ENCODE measurements around the gene SLC30A3. TPM values are rescaled to one million over a fixed set of nuclear protein-coding genes. Genes with fewer than 3 reads are reported as not detected.

Gene SLC30A3
- total RNA-seq, 1 donor from 2014 or later = 5.5 TPM

GRCh38 chr2:27261241-27261925 is 1.5 kb downstream of the SLC30A3 start:
- no peak for DNase-seq (ENCODE audit: low spot score)

- no peak for DNase-seq (ENCODE audit: low spot score)
Observed at GRCh38 chr2:27258051-27258450, 4.8 kb downstream of the SLC30A3 start.

- no peak for DNase-seq (ENCODE audit: low spot score)
Observed at GRCh38 chr2:27256855-27257454, 5.9 kb downstream of the SLC30A3 start.

DNA sequence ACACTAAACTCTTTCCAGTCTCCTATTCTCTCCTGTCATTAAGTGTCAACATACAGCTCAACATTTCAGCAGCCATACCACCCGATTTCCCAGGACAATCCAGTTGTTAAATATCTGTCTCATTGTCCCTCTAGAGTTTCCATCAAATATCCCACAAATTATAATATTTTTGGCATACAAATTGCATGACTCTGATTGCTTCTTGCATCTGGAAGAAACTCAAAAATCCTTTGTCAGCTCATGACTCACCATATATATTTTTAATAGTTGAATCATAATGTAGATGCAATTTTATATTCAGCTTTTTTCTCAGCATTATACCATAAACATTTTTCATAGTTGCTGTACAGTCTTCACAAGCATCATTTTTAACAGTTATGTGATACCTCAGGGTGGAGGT is 7.2 kb downstream of the SLC30A3 start:
- DNase-seq (ENCODE audit: low spot score) = peak; percentile 25

DNA sequence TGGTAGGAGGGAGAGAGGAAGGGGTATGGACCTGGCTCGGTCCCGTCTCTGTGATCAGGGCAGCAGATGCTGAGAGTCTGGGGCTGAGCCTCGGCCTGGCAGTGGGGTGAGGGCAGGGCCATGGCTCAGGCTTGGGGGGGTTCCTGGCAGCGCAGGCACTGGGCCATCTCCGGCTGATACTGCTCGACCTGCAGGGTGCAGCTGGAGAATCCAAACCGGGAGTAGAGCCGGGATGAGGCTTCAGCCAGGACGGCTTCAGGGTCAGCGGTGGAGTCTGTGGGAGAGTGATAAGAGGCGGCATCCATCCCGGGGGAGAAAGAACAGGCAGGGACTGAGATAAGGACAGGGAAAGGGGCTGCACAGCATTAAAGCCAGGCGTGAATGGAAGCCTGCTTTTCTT is 7.7 kb downstream of the SLC30A3 start:
- DNase-seq (ENCODE audit: low spot score) = peak; percentile 26

DNA sequence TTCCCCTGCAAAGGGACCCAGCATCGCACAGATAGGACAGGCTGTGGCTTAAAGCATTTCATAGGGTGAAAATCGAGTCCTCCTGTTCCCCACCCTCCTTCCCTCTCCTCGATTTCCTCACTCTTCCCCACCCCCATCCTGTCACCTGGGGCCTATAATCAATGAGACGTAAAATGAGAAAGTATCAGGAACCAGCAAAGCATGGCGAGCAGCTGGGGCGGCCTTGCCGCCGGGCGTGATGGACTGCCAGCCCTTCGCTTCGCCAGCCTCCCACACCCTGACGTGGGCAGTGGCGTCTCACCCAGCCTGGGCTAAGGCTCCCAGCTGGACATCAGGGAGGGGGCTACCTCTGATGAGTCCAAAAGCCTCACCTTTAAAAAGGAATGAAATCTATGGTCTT is 11.1 kb downstream of the SLC30A3 start:
- no peak for DNase-seq (ENCODE audit: low spot score)

- DNase-seq (ENCODE audit: low spot score) = no peak
Observed at GRCh38 chr2:27250652-27251379, 12.0 kb downstream of the SLC30A3 start.

- DNase-seq (ENCODE audit: low spot score) = peak; percentile 31
Observed at GRCh38 chr2:27249891-27250651, 12.8 kb downstream of the SLC30A3 start.

DNA sequence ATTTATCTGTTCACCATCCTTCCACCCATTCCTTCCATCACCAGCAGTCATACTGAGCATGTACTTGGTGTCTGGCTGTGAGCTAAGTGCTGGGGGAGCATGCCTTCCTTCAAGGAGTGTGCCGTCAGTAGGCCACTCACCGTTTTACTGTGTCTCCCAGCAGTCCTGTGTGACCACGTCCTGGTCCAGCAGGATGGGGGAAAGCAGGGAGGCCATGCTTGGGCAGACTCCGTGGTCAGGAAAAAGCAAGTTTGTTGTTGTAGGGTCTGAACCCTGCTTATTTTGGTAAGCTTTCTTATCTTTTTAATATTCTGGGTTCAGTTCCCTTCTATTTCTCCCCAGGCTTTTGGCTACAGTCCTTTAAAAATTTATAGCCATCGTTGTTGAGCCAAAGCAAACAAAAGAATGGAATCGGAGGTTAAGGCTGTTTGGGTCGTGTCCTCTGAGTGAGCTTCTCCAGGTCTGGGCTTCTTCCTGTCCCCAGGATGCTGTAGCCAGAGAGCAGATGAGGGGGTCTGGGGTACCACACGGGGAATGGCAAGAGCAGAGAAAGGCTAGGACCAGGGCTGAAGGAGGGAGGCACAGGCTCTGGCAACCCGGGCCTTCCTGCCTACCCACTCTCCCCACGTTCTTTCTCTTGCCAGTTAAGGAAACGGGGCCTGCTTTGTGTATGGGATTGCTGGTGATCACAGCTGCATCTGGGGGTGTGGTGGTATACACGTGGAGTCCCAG is 13.5 kb downstream of the SLC30A3 start:
- no peak for DNase-seq (ENCODE audit: low spot score)

DNA sequence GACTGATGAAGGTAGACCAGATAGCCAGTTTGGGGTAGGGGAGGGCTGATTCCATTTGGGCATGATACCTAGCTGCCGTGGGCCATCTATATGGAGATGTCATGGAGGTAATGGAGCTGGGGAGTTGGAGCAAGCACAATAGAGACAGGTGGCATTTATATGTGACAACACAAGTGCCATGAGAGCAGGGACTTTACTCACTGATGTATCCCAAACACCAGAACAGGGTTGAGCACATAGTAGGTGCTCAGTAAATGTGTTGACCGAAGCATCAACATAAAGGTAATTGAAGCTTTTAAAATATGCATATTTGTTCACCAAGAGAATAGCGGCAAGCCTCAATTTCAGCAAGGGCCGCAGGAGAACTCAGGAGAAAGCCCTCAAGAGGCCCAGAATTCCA is 15.0 kb downstream of the SLC30A3 start:
- DNase-seq (ENCODE audit: low spot score) = no peak

GRCh38 chr2:27245626-27246025 is 17.2 kb downstream of the SLC30A3 start:
- DNase-seq (ENCODE audit: low spot score) = no peak

GRCh38 chr2:27245116-27245515 is 17.7 kb downstream of the SLC30A3 start:
- DNase-seq (ENCODE audit: low spot score) = no peak

GRCh38 chr2:27243391-27244130 is 19.3 kb downstream of the SLC30A3 start:
- DNase-seq (ENCODE audit: low spot score) = no peak

- no peak for DNase-seq (ENCODE audit: low spot score)
Observed at GRCh38 chr2:27242614-27242951, 20.3 kb downstream of the SLC30A3 start.

DNA sequence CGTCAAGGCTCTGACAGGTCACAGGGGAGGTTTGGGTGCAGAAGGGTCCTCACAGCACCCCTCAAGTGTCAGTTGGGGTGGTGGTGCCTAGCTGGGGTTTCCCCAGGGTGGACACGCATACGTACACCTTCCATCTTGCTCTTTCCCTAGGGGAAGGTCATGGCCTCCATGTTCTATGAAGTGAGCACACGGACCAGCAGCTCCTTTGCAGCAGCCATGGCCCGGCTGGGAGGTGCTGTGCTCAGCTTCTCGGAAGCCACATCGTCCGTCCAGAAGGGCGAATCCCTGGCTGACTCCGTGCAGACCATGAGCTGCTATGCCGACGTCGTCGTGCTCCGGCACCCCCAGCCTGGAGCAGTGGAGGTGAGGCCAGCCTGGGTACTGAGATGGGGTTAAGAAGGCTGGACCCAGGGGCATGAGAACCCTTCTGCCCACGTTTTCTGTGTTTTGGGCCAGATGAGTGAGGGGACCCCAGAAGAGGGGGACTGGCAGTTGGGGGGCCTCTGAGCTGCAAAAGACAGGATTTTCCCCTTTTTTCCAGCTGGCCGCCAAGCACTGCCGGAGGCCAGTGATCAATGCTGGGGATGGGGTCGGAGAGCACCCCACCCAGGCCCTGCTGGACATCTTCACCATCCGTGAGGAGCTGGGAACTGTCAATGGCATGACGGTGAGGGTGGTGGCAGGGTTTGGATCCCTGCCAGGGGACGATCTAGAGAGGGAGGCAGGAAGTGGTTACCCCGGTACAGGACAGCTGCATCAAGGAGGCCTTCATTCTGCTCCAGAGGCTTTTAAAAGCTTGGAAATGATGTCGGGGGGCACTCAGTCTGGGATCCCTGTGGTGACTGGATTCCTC is 20.9 kb downstream of the SLC30A3 start:
- DNase-seq (ENCODE audit: low spot score) = no peak

DNA sequence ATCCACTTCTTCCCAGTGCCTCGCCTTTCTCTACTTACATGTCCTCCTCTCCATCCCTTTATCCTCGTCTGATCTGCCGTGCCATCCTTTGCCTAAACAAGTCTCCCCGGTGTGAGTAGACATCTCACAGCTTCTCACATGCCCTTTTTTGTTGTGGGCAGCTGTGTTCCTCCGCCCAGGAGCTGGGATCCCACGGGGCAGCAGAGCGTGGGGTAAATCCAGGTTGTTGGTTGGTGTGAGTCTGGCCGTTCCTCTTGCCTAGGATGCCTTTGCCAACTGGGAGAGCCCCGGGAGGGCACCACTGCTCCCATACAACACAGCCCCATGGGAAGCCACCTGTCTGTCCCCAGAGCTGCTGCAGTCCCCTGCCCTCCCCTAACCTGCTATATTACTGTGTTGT is 22.4 kb downstream of the SLC30A3 start:
- DNase-seq (ENCODE audit: low spot score) = no peak

GRCh38 chr2:27238976-27239375 is 23.9 kb downstream of the SLC30A3 start:
- DNase-seq (ENCODE audit: low spot score) = no peak

DNA sequence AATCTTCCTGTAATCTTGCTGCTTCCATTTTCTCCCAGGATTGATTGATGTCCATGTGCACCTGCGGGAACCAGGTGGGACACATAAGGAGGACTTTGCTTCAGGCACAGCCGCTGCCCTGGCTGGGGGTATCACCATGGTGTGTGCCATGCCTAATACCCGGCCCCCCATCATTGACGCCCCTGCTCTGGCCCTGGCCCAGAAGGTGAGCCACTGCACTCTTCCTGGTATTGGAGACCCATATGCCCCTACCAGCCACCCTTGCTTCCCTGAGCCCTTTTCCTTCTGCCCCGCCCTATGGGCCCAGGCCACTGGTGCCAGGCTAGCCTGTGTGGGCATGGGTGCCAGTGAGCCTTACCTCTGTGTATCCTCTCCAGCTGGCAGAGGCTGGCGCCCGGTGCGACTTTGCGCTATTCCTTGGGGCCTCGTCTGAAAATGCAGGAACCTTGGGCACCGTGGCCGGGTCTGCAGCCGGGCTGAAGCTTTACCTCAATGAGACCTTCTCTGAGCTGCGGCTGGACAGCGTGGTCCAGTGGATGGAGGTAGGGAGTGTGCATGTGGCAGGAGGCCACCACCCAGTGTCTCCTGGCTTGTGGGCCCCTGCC is 25.4 kb downstream of the SLC30A3 start:
- DNase-seq (ENCODE audit: low spot score) = no peak

- DNase-seq (ENCODE audit: low spot score) = no peak
Observed at GRCh38 chr2:27236626-27237025, 26.2 kb downstream of the SLC30A3 start.

GRCh38 chr2:27236136-27236535 is 26.7 kb downstream of the SLC30A3 start:
- no peak for DNase-seq (ENCODE audit: low spot score)

Measured in umbilical cord (tissue), 2 donors.